Measurements from ENCODE around the gene ITGAE.
"Not testable (repeated sequence)": the region's sequence is repeated elsewhere in the genome, so short reads cannot be mapped to it uniquely, and the experiment has no call there.

The ITGAE gene

DNA sequence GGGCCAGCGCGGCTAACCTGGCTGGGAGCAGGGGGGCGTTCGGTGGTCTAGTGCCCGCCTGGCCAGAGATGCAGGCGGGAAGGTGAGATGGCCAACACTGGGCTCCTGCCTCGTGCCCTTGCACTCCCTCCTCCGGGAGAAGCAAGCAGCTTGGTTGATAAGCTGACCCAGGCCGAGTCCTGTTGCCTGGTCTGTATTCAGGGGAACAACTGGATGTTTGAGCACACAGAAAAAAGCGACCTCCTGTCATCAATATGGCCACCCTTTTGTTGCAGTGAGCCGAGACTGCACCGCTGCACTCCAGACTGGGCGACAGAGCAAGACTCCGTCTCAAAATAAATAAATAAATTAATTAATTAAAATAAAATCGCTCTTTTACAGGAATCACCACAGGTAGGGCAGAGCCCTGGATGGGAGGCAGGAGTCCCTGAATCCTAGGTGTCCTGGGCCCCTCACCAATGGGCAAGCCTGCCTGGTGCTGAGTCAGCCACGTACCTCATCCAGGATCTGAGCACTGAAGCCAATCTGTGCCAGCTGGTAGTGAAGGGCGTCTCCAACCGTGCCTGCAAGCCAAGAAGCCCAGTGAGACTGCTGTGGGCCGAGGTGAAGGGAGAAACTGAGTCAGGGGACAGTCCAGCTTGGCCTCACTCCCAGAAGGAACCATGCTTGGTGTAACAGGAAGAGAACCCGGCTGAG, 45.5 kb downstream of the ITGAE start:
- DNase-seq, result no peak

- peak; percentile 76 to 85 (median 80) for DNase-seq
Observed at GRCh38 chr17:3754458-3755334, 46.3 kb downstream of the ITGAE start.

DNA sequence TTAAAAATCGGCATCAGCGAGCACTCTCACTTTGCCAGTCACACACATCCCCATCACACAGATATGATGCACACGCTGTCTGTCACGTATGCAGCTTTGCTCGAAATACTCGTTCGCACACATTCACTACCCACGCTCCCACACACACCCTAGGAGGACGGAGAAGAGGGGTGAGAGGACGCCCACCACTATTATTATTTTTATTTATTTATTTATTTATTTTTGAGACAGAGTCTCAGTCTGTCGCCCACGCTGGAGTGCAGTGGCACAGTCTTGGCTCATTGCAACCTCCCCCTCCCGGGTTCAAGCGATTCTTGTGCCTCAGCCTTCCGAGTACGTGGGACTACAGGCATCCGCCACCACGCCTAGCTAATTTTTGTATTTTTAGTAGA, 46.9 kb downstream of the ITGAE start:
- DNase-seq, result no peak

- no peak for DNase-seq
Observed at GRCh38 chr17:3753624-3754023, 47.4 kb downstream of the ITGAE start.

DNA sequence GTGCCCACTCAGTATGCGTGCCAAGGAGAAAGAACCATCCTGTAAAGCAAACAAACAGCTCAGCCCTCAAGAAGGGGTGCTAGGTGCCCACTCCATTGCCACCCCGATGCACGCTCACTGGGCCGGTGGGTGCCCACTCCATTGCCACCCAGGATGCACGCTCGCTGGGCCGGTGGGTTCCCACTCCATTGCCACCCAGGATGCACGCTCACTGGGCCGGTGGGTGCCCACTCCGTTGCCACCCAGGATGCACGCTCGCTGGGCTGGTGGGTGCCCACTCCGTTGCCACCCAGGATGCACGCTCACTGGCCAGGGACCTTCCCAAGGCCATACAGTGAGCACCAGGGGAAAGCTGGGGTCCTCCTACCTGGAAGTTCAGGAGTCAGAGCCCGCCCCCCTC, 49.2 kb downstream of the ITGAE start:
- no peak for DNase-seq

DNA sequence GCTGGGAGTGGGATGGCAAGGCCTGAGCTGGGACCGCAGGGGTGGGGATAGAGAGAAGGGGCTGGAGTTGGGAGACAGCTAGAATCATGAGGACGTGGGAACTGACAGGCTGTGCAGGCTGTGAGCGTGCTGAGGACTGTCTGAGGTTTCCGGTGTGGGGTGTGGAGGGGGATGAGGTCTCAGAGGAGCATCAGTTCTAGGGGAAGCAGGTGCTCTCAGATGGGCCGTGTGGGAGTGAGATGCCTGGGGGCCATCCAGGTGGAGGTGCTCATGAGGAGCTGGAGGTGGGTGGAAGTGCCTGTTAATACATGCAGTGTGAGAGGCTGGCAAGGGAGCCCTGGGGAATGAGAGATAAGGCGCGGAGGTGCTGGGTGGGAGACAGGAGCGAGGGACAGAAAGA, 50.1 kb downstream of the ITGAE start:
- peak in 2 of 5 donors; percentile 36 to 71 for DNase-seq

DNA sequence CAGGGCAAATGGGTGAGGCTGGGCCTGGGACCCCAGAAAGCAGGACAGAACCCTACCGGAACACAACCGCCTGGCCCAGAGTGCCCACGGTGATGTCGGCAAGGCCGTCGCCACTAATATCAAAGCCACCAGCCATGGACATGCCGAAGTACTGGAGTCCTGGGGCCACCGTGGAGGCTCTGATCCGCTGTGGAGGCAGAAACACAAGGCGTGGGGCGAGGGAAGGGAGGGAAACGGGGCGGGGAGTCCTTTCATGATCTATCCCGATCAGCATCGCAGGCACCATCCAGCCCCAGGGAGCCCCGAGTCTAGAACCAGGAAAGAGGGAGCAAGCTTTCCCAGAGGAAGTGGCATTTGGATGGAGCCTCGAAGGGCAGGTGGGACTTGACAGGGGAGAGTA, 50.7 kb downstream of the ITGAE start:
- DNase-seq, result no peak

DNA sequence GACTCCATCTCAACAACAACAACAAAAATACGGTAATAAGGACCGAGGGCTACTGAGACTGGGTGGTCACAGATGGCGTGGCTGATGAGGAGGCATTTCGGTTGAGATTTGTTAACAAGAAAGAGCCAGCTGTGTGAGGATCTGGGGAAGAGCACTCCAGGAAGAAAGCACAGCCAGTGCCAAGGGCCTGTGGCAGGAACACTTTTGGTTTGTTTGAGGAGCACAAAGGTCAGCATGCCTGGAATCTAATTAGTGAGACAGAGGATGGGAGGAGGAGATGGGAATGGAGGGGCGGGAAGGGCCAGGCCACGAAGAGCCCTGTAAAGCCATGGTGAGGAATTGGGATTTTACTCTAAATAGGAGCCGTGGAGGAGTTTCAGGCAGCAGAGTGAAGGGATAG, 52.4 kb downstream of the ITGAE start:
- no peak for DNase-seq

- no peak for DNase-seq
Observed at GRCh38 chr17:3747805-3748204, 53.2 kb downstream of the ITGAE start.

DNA sequence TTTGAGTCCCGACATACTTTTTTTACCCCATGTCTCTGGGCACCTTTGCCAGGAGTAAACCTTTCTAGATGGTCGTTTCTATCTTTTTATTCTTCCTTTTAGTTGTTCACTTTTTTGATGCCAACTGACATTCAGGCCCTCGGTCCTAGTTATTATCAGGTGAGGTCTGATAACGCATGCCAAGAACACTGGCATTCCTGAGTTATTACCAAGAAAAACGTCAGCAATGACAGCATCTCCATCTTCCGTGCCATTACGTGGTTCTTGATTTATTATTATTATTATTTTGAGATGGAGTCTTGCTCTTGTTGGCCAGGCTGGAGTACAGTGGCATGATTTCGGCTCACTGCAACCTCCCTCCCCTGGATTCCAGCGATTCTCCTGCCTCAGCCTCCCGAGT, 55.9 kb downstream of the ITGAE start:
- DNase-seq, result no peak

- no peak for DNase-seq
Observed at GRCh38 chr17:3744014-3744413, 57.0 kb downstream of the ITGAE start.

- peak in 2 of 5 donors; percentile 26 to 72 for DNase-seq
Observed at GRCh38 chr17:3740611-3741073, 60.3 kb downstream of the ITGAE start.

GRCh38 chr17:3739422-3740124, 61.4 kb downstream of the ITGAE start:
- no peak for DNase-seq

DNA sequence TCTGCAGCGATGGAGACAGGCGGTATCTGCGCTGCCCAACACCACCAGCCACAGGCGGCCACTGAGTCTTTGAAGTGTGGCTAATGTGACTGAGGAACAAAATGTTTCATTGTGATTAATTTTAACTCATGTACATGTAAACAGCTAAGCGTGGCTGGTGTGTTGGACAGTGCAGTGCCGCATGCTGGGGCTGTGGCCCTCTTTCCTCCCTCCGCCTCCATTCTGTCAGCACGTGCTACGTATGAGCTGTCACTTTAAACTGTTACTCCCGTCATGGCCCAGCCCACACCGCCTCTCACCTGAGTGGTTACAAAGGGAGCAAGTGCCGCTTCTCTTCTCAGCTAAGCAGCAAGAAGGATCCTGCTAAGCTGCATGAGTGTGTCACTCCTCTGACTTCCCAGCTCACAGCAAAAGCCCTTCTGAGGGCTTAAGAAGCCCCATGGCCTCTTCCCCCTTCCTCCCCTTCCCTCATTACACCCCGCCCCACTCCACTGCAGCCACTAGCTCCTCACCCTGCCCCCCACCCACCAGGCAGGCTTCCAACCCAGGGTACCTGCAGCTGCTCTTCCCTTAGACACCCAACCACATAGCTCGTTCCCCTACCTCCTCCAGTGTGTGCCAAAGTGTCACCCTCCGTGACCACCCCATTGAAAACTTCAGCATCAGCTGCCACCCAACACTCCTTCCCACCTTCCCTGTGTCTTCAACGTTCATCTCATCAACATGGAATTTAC, 62.3 kb downstream of the ITGAE start:
- DNase-seq, result peak in 3 of 5 donors; percentile 37 to 67 (median 41)

GRCh38 chr17:3735515-3735914, 65.5 kb downstream of the ITGAE start:
- DNase-seq, result no peak

DNA sequence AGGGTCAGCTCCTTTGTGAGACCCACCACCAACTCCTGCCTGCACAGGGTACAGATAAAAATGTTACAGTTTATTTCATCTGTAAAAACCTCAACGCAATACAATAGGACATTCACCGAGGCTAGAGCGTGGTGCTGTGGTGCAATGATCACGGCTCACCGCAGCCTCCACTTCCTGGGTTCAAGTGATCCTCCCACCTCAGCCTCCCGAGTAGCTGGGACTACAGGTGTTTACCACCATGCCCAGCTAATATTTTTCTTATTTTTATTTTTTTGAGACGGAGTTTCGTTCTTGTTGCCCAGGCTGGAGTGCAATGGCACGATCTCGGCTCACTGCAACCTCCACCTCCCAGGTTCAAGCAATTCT, 66.1 kb downstream of the ITGAE start:
- DNase-seq, result not testable (repeated sequence)

GRCh38 chr17:3732210-3732621, 68.8 kb downstream of the ITGAE start:
- DNase-seq, result no peak

GRCh38 chr17:3730881-3731429, 70.0 kb downstream of the ITGAE start:
- no peak for DNase-seq

GRCh38 chr17:3729881-3730280, 71.1 kb downstream of the ITGAE start:
- no peak for DNase-seq

GRCh38 chr17:3728099-3728498, 72.9 kb downstream of the ITGAE start:
- DNase-seq, result not testable (repeated sequence)

GRCh38 chr17:3727041-3727440, 73.9 kb downstream of the ITGAE start:
- no peak for DNase-seq

DNA sequence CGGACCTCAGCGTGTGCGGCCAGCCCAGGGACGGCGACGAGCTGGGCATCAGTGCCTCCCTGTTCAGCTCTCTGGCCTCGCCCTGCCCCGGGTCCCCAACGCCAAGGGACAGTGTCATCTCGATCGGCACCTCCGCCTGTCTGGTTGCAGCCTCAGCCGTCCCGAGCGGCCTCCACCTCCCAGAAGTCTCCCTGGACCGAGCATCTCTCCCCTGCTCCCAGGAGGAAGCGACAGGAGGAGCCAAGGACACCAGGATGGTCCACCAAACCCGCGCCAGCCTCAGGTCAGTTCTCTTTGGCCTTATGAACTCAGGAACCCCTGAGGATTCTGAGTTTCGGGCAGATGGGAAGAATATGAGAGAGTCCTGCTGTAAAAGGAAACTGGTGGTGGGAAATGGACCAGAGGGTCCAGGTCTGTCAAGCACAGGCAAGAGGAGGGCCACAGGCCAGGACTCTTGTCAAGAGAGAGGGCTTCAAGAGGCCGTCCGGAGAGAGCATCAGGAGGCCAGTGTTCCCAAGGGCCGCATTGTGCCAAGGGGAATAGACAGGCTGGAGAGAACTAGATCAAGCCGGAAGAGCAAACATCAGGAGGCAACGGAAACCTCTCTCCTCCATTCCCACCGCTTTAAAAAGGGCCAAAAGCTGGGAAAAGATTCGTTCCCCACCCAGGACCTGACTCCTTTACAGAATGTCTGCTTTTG, 76.5 kb downstream of the ITGAE start:
- DNase-seq, result no peak

All from T-helper 1 cell (primary cell).